ENCODE data around the gene ELMOD2.

DNA sequence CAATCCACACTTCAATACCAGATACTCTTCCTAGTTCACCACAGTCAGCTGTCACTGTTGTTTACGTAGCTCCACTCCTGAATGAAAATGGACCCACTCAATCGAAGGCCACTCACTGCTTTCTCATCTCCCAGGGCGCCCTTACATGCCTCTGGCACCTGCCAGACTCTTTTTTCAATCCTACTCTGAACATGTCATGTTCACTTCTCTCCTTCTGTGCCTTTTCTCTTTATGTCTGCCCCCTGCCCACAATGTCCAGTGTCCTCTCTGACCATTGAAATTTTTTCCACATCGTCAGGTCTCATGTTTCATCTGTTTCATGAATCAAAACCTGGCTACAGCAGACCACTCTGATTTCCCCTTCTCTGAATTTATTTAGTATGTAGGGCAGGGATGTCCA lies 24.6 kb upstream of the ELMOD2 start:
- TF ChIP-seq, protein P1, sequence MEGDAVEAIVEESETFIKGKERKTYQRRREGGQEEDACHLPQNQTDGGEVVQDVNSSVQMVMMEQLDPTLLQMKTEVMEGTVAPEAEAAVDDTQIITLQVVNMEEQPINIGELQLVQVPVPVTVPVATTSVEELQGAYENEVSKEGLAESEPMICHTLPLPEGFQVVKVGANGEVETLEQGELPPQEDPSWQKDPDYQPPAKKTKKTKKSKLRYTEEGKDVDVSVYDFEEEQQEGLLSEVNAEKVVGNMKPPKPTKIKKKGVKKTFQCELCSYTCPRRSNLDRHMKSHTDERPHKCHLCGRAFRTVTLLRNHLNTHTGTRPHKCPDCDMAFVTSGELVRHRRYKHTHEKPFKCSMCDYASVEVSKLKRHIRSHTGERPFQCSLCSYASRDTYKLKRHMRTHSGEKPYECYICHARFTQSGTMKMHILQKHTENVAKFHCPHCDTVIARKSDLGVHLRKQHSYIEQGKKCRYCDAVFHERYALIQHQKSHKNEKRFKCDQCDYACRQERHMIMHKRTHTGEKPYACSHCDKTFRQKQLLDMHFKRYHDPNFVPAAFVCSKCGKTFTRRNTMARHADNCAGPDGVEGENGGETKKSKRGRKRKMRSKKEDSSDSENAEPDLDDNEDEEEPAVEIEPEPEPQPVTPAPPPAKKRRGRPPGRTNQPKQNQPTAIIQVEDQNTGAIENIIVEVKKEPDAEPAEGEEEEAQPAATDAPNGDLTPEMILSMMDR (IDR thresholded peaks at IDR 0.05; ENCODE audit: low read depth, low read length): no peak
- no peak for TF ChIP-seq EZH2phosphoT487 (IDR thresholded peaks at IDR 0.05; ENCODE audit: low read depth)

Measured in OCI-LY3 (cell line).